Karpas-422 (cell line): ENCODE results near the gene SLC38A8. TPM values are rescaled to one million over a fixed set of nuclear protein-coding genes. Genes with fewer than 3 reads are reported as not detected.

Experiments used
- DNase-seq: peaks from one replicate; pipeline ENCODE4 v3.0.0-alpha.2; 2015
- H2AFZ ChIP-seq: fragments of 200-600 bp; sonication (generic); 2 replicates; pipeline ENCODE4 v1.6.1; 2014; ENCODE audit warnings: antibody characterized with exemption, low read length, mixed read lengths
- H3K27ac ChIP-seq: fragments of 200-600 bp; sonication (generic); 2 replicates; pipeline ENCODE4 v1.5.1; 2014; ENCODE audit warnings: mild to moderate bottlenecking, low read length, moderate library complexity
- H3K27me3 ChIP-seq: fragments of 200-600 bp; sonication (generic); 2 replicates; pipeline ENCODE4 v1.6.1; 2014; ENCODE audit warnings: low read length, mixed read lengths
- H3K36me3 ChIP-seq: fragments of 200-600 bp; sonication (generic); 2 replicates; pipeline ENCODE4 v1.6.1; 2014; ENCODE audit warnings: low read length, mixed read lengths; ENCODE audit not compliant: insufficient read depth
- H3K4me1 ChIP-seq: fragments of 200-600 bp; sonication (generic); 2 replicates; pipeline ENCODE4 v1.6.1; 2014; ENCODE audit warnings: mild to moderate bottlenecking, low read length, mixed read lengths
- H3K4me2 ChIP-seq: fragments of 200-600 bp; sonication (generic); 2 replicates; pipeline ENCODE4 v1.6.1; 2014; ENCODE audit warnings: low read length, low read depth, mild to moderate bottlenecking; ENCODE audit not compliant: poor library complexity, severe bottlenecking
- H3K4me3 ChIP-seq: fragments of 200-600 bp; sonication (generic); 2 replicates; pipeline ENCODE4 v1.5.1; 2014; ENCODE audit warnings: mild to moderate bottlenecking, antibody characterized with exemption, low read length, mixed read lengths
- H3K79me2 ChIP-seq: fragments of 200-600 bp; sonication (generic); 2 replicates; pipeline ENCODE4 v1.6.1; 2014; ENCODE audit warnings: mild to moderate bottlenecking, low read length, mixed read lengths
- H3K9ac ChIP-seq: fragments of 200-600 bp; sonication (generic); 2 replicates; pipeline ENCODE4 v1.6.0; 2014; ENCODE audit warnings: low read length
- H3K9me2 ChIP-seq: fragments of 200-600 bp; sonication (generic), shearing (Covaris generic); replicated peaks from 2 replicates; pipeline ENCODE4 v1.6.0; 2014; ENCODE audit warnings: mild to moderate bottlenecking, low read length, moderate library complexity; ENCODE audit not compliant: insufficient read depth
- H3K9me3 ChIP-seq: fragments of 300-700, 200-600 bp; sonication (generic); 2 replicates; pipeline ENCODE4 v1.6.1; 2014; ENCODE audit warnings: low read length, mixed read lengths
- H4K20me1 ChIP-seq: fragments of 200-600 bp; sonication (generic); 2 replicates; pipeline ENCODE4 v1.6.1; 2014; ENCODE audit warnings: mild to moderate bottlenecking, antibody characterized with exemption, low read length, low read depth; ENCODE audit not compliant: insufficient read depth
- total RNA-seq: library from RNA; depleted of rRNA; stranded (reverse); fragments of >200 nt; shearing (Covaris generic); gene quantifications from 2 replicates; pipeline ENCODE4 v1.2.3, GENCODE V29; 2014; ENCODE audit warnings: low replicate concordance

Gene SLC38A8
- total RNA-seq, 1 experiment from 2014 or later, result not detected

- Histone ChIP-seq H3K4me2 (no peak overlapping the region), H2AFZ (no peak overlapping the region), H3K4me3 (no peak overlapping the region), H3K36me3 (no peaks in the 10 kb centered on the region), H3K9ac (no peak overlapping the region), H3K79me2 (no peaks in the 10 kb centered on the region), H3K9me3 (no peaks in the 10 kb centered on the region), H4K20me1 (no peaks in the 10 kb centered on the region), H3K27ac (no peak overlapping the region), H3K4me1 (no peaks in the 10 kb centered on the region), H3K27me3 (no peaks in the 10 kb centered on the region), H3K9me2 (no peaks in the 10 kb centered on the region)
- DNase-seq, result no peak
Observed at GRCh38 chr16:84050316-84050715, 7.7 kb upstream of the SLC38A8 start.

DNA sequence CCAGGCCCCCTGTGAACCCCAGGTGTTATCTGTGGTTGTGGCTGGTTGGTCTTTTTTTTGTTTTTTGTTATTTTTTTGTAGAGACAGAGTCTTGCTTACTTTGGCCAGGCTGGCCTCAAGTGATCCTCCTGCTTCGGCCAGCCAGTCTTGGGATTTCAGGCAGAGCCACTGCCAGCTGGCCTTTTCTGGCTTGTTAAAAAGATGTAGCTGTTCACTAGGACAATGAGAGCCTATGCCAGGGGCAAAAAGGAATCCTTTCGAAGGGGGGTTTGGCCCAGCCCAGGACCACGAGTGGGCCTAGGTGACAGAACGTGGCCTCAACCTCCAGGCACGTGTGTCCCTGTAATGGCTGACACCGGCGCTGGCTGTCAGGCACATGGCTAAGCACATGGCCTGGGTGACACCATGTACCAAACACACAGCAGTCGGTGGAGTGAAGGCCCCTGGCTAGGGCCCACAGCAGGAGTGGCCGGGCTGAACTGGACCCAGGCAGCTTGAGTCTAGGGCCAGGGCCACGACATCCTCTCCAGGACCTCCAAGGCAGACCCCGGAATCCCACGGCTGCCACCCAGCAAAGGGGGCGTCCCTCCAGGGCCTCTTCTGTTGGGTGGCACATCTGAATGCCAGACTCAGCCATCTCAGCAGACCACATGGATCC, 6.9 kb upstream of the SLC38A8 start:
- Histone ChIP-seq H3K4me3 (no peak overlapping the region), H3K9me3 (no peaks in the 10 kb centered on the region), H3K4me2 (no peak overlapping the region), H3K36me3 (no peaks in the 10 kb centered on the region), H3K9ac (no peak overlapping the region), H3K9me2 (no peaks in the 10 kb centered on the region), H3K27ac (no peak overlapping the region), H3K27me3 (no peaks in the 10 kb centered on the region), H4K20me1 (no peaks in the 10 kb centered on the region), H3K4me1 (no peaks in the 10 kb centered on the region), H3K79me2 (no peaks in the 10 kb centered on the region), H2AFZ (no peak overlapping the region)
- no peak for DNase-seq

GRCh38 chr16:84048871-84049270, 6.3 kb upstream of the SLC38A8 start:
- Histone ChIP-seq H2AFZ (no peak overlapping the region), H3K9me2 (no peaks in the 10 kb centered on the region), H3K27ac (no peak overlapping the region), H3K4me3 (no peak overlapping the region), H3K4me1 (no peaks in the 10 kb centered on the region), H3K4me2 (no peak overlapping the region), H3K79me2 (no peaks in the 10 kb centered on the region), H3K9ac (no peak overlapping the region), H4K20me1 (no peaks in the 10 kb centered on the region), H3K36me3 (no peaks in the 10 kb centered on the region), H3K9me3 (no peaks in the 10 kb centered on the region), H3K27me3 (no peaks in the 10 kb centered on the region)
- DNase-seq, result no peak

DNA sequence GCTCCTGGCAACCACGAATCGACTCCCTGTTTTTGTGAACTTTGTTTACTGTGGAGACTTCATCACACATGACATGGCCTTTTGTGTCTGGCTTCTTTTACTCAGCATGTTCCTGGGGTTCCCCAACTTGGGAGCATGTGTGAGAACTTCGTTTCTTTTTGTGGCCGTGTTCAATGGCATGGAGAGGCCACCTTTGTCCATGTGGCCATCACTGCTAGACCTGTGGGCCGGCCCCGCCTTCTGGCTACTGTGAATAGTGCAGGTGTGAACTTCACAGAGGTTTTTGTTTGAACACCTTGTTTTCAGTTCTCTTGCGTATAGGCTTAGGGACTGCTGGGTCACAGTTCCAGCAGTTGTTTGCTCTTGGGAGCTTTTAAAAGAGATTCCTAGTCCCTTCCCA, 5.7 kb upstream of the SLC38A8 start:
- Histone ChIP-seq H3K9me2 (no peaks in the 10 kb centered on the region), H3K9me3 (no peaks in the 10 kb centered on the region), H3K4me3 (no peak overlapping the region), H3K27me3 (no peaks in the 10 kb centered on the region), H3K4me2 (no peak overlapping the region), H3K9ac (no peak overlapping the region), H3K4me1 (no peaks in the 10 kb centered on the region), H3K36me3 (no peaks in the 10 kb centered on the region), H3K27ac (no peak overlapping the region), H2AFZ (no peak overlapping the region), H3K79me2 (no peaks in the 10 kb centered on the region), H4K20me1 (no peaks in the 10 kb centered on the region)
- DNase-seq, result no peak

DNA sequence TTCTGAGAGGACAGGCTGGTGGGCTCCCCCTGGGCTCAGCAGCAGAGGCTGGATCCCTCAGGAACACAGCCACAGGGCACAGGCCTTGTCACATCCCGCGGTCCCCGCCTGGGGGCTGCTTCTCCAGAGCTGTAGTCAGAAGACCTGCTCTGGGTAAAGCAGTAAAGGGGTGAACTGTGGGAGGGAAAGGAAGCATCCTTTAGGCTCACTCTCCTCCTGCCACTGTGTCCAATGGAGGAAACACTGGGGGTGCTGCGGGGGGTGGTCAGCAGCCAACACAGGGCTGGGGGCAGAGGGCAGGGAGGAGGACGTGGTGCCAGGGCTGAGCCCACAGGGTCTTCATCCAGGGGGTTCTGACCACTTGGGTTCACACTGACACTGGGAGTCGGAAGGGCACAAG, 5.0 kb upstream of the SLC38A8 start:
- H3K36me3 ChIP-seq, result no peaks in the 10 kb centered on the region
- no peaks in the 10 kb centered on the region for H3K4me1 ChIP-seq
- H3K9me3 ChIP-seq, result no peaks in the 10 kb centered on the region
- no peaks in the 10 kb centered on the region for H3K27me3 ChIP-seq
- no peaks in the 10 kb centered on the region for H3K9me2 ChIP-seq
- no peak overlapping the region for H3K4me2 ChIP-seq
- no peaks in the 10 kb centered on the region for H4K20me1 ChIP-seq
- H3K27ac ChIP-seq, result no peak overlapping the region
- no peak overlapping the region for H3K9ac ChIP-seq
- no peak overlapping the region for H2AFZ ChIP-seq
- H3K79me2 ChIP-seq, result no peaks in the 10 kb centered on the region
- no peak for DNase-seq
- H3K4me3 ChIP-seq, result no peak overlapping the region

- H3K9ac ChIP-seq, result no peak overlapping the region
- no peaks in the 10 kb centered on the region for H3K9me3 ChIP-seq
- no peak overlapping the region for H2AFZ ChIP-seq
- no peak for DNase-seq
- H3K27ac ChIP-seq, result no peak overlapping the region
- H3K36me3 ChIP-seq, result no peaks in the 10 kb centered on the region
- no peak overlapping the region for H3K4me2 ChIP-seq
- no peak overlapping the region for H3K4me3 ChIP-seq
- H3K79me2 ChIP-seq, result no peaks in the 10 kb centered on the region
- H4K20me1 ChIP-seq, result no peaks in the 10 kb centered on the region
- H3K4me1 ChIP-seq, result no peaks in the 10 kb centered on the region
- no peaks in the 10 kb centered on the region for H3K9me2 ChIP-seq
- no peaks in the 10 kb centered on the region for H3K27me3 ChIP-seq
Observed at GRCh38 chr16:84047206-84047605, 4.6 kb upstream of the SLC38A8 start.

GRCh38 chr16:84045818-84046470, 3.3 kb upstream of the SLC38A8 start:
- no peaks in the 10 kb centered on the region for H3K9me2 ChIP-seq
- H3K79me2 ChIP-seq, result no peaks in the 10 kb centered on the region
- no peak overlapping the region for H3K27ac ChIP-seq
- no peaks in the 10 kb centered on the region for H3K27me3 ChIP-seq
- H3K9me3 ChIP-seq, result no peaks in the 10 kb centered on the region
- H3K4me2 ChIP-seq, result no peak overlapping the region
- no peak overlapping the region for H2AFZ ChIP-seq
- DNase-seq, result no peak
- H3K4me1 ChIP-seq, result no peaks in the 10 kb centered on the region
- H4K20me1 ChIP-seq, result no peaks in the 10 kb centered on the region
- H3K4me3 ChIP-seq, result no peak overlapping the region
- no peak overlapping the region for H3K9ac ChIP-seq
- H3K36me3 ChIP-seq, result no peaks in the 10 kb centered on the region

DNA sequence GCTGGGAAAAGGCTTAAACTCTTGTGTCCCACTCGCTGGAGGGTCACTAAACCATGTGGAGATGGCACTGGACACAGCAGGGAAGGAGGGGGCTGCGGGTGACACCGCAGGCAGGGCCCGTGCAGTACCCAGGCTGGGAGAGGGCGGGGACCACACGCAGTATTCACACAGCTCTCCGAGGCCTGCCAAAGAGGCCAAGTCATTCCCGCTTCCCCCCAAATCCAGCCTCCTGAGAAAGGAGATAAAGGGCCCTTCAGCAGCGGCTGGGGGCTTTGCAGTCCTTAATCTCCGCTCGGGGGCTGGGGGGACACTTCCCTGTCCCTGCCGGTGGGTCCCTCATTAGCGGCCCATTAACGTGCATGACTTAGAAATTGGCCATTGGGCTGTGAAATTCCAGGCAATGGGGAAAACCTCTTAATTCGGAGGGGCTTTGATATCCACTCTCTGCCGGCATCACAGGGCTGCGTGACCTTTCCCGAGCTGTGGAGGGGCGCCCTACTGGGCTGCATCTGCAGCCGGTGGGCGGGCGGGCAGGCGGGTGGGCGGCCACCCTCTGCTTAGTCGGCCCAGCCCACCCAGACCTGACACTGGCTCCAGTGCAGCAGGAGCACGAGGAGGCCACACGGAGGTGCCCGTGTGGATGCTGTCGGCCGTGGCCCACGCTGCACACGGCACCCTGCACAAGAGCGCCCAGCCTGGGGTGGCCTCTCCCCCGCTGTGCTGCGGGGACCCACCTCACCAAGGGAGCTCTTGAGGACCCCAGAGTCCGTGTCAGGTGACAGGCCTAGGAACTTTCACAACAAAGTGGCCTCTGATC, 2.6 kb upstream of the SLC38A8 start:
- no peak overlapping the region for H3K27ac ChIP-seq
- no peak overlapping the region for H3K9ac ChIP-seq
- no peak overlapping the region for H3K4me3 ChIP-seq
- H3K9me2 ChIP-seq, result no peaks in the 10 kb centered on the region
- no peaks in the 10 kb centered on the region for H3K79me2 ChIP-seq
- no peak overlapping the region for H3K4me2 ChIP-seq
- DNase-seq, result no peak
- H4K20me1 ChIP-seq, result no peaks in the 10 kb centered on the region
- no peaks in the 10 kb centered on the region for H3K36me3 ChIP-seq
- H3K27me3 ChIP-seq, result no peaks in the 10 kb centered on the region
- H3K4me1 ChIP-seq, result no peaks in the 10 kb centered on the region
- no peaks in the 10 kb centered on the region for H3K9me3 ChIP-seq
- H2AFZ ChIP-seq, result no peak overlapping the region
